CD8-positive, alpha-beta memory T cell (primary cell): ENCODE results near the gene CCDC88C. TPM values are rescaled to one million over a fixed set of nuclear protein-coding genes. Genes with fewer than 3 reads are reported as not detected.
A peak's percentile ranks its signal among the peaks of the same experiment; 100 is the strongest.

Source experiments
- CTCF ChIA-PET: fragments of 350-600 bp; sonication (Branson Sonifier 250); formaldehyde crosslinking; loops from one replicate; lab custom pipeline; 2021; ENCODE audit warnings: antibody characterized with exemption; lab: Charles Lee
- POLR2A ChIA-PET: fragments of 350-600 bp; sonication (Branson Sonifier 250); formaldehyde crosslinking; loops from one replicate; lab custom pipeline; 2021; ENCODE audit warnings: antibody characterized with exemption; lab: Charles Lee
- DNase-seq, 5 donors: peaks; one replicate each; pipeline versions ENCODE4 v3.0.0 to v3.0.0-alpha.2; 2020 to 2022; ENCODE audit warnings: mixed read lengths in 1 of 5
- H3K27ac ChIP-seq: one replicate; pipeline ENCODE4 v1.7.0; 2013; ENCODE audit warnings: low read depth, mild to moderate bottlenecking, low read length, moderate library complexity
- H3K27me3 ChIP-seq: 2 replicates; pipeline ENCODE4 v1.7.0; 2013; ENCODE audit warnings: low read length, mild to moderate bottlenecking; ENCODE audit not compliant: insufficient read depth, poor library complexity, severe bottlenecking
- H3K36me3 ChIP-seq: 2 replicates; pipeline ENCODE4 v1.7.0; 2013; ENCODE audit warnings: mild to moderate bottlenecking, low read length, moderate library complexity; ENCODE audit not compliant: insufficient read depth
- H3K4me1 ChIP-seq: 2 replicates; pipeline ENCODE4 v1.7.0; 2013; ENCODE audit warnings: mild to moderate bottlenecking, low read length, moderate library complexity; ENCODE audit not compliant: insufficient read depth
- H3K4me3 ChIP-seq: 2 replicates; pipeline ENCODE4 v1.7.0; 2013; ENCODE audit warnings: mild to moderate bottlenecking, low read length
- H3K9me3 ChIP-seq: 2 replicates; pipeline ENCODE4 v1.7.0; 2013; ENCODE audit warnings: mild to moderate bottlenecking, low read length
- H3K27ac Mint-ChIP-seq, 8 donors: one replicate each; pipeline ENCODE4 v1.8.0; 2020 to 2021; ENCODE audit warnings: mixed read lengths in 8 of 8, mild to moderate bottlenecking in 6 of 8, inconsistent platforms in 3 of 8, moderate library complexity in 3 of 8
- H3K27me3 Mint-ChIP-seq, 2 donors: one replicate each; pipeline ENCODE4 v1.8.0; 2020 to 2021; ENCODE audit warnings: mixed read lengths in 2 of 2, mild to moderate bottlenecking in 1 of 2, moderate library complexity in 1 of 2
- H3K36me3 Mint-ChIP-seq, 3 donors: one replicate each; pipeline ENCODE4 v1.8.0; 2020 to 2021; ENCODE audit warnings: mixed read lengths in 3 of 3, inconsistent platforms in 1 of 3, mild to moderate bottlenecking in 1 of 3
- H3K4me1 Mint-ChIP-seq, 3 donors: one replicate each; pipeline ENCODE4 v1.8.0; 2020 to 2021; ENCODE audit warnings: mixed read lengths in 3 of 3, inconsistent platforms in 1 of 3, mild to moderate bottlenecking in 1 of 3
- H3K4me3 Mint-ChIP-seq, 7 donors: one replicate each; pipeline ENCODE4 v1.8.0; 2020 to 2021; ENCODE audit warnings: mixed read lengths in 7 of 7, mild to moderate bottlenecking in 6 of 7, moderate library complexity in 4 of 7, inconsistent platforms in 2 of 7
- H3K9me3 Mint-ChIP-seq, 5 donors: one replicate each; pipeline ENCODE4 v1.8.0; 2020 to 2022; ENCODE audit warnings: mixed read lengths in 5 of 5, mild to moderate bottlenecking in 3 of 5, moderate library complexity in 2 of 5, inconsistent platforms in 1 of 5
- polyA plus RNA-seq: library from polyadenylated mRNA; unstranded; fragments of 300-500 nt; fragmentation: Illumina TruSeq; gene quantifications from one replicate; pipeline ENCODE4 v1.2.3, GENCODE V29; 2021
- total RNA-seq, 2 experiments: library from RNA; stranded (reverse); gene quantifications; one replicate each; pipeline ENCODE4 v1.2.3, GENCODE V29; 2021

The CCDC88C gene
- total and polyA plus RNA-seq, 3 experiments from 2014 or later: 42.3 to 74.1 (median 71.7) TPM

DNA sequence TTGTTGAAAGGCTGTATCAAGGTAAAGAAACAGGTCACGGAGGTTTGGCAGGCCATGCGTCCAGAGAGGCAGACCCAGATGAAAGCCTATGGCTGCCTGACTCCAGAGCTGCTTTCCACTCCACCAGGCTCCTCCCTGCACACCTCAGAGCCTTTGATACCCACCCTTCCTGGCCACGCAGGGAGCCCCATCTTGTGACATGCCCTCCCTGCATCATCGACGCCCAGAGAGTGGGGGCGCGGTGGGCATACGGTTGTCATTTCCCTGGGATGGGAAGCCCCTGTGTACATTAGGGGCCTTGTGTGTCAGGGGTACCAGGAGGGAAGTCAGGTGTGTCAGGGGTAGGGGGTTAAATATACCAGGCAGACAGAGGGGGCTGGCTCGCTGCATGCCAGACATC, 142.8 kb downstream of the CCDC88C start:
- peaks cover 4 to 8% (median 6%) of the 10 kb centered on the region in 3 donors for H3K4me1 Mint-ChIP-seq
- no peak overlapping the region for H3K4me3 Mint-ChIP-seq
- H3K27me3 Mint-ChIP-seq: peaks cover 0 to 3% of the 10 kb centered on the region in 2 donors
- peaks cover 0 to 86% (median 11%) of the 10 kb centered on the region in 3 donors for H3K36me3 Mint-ChIP-seq
- peaks cover 71% of the 10 kb centered on the region for H3K36me3 ChIP-seq
- no peak overlapping the region for H3K4me3 ChIP-seq
- POLR2A ChIA-PET: no interaction called here
- CTCF ChIA-PET: interaction anchor here (1.3 to 2.6 kb wide), 3 partner anchors 11 to 102 kb away, joined by 4 to 10 read pairs (median 5); no protein-coding TSS in a partner anchor
- peak overlapping the region in 5 of 8 donors; percentile 19 to 80 (median 42) for H3K27ac Mint-ChIP-seq
- H3K27ac ChIP-seq: no peak overlapping the region
- no peaks in the 10 kb centered on the region for H3K9me3 ChIP-seq
- H3K9me3 Mint-ChIP-seq: no peaks in the 10 kb centered on the region
- H3K27me3 ChIP-seq: no peaks in the 10 kb centered on the region
- H3K4me1 ChIP-seq: no peaks in the 10 kb centered on the region
- no peak for DNase-seq

DNA sequence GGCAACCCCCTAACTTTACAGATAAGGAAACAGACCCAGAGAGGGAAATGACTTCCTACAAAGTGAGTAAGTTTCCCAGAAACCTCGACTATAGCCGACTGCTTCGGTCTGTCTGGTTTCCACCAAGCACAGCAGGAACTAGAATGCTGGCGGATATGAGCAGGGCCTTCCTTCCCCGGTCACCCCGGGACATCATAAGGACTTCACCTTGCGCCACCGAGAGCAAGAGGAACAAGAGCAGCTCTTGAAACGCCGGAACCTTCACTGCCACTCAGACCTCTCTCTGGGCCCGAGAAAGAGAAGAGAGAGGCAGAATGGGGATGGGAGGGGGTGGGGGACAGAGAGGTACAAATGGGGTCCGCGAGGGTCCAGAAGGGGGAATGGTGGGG, 143.7 kb downstream of the CCDC88C start:
- DNase-seq: no peak
- CTCF ChIA-PET: interaction anchor here (1.3 to 2.7 kb wide), 2 partner anchors 96 to 101 kb away, joined by 4 to 10 read pairs; no protein-coding TSS in a partner anchor

DNA sequence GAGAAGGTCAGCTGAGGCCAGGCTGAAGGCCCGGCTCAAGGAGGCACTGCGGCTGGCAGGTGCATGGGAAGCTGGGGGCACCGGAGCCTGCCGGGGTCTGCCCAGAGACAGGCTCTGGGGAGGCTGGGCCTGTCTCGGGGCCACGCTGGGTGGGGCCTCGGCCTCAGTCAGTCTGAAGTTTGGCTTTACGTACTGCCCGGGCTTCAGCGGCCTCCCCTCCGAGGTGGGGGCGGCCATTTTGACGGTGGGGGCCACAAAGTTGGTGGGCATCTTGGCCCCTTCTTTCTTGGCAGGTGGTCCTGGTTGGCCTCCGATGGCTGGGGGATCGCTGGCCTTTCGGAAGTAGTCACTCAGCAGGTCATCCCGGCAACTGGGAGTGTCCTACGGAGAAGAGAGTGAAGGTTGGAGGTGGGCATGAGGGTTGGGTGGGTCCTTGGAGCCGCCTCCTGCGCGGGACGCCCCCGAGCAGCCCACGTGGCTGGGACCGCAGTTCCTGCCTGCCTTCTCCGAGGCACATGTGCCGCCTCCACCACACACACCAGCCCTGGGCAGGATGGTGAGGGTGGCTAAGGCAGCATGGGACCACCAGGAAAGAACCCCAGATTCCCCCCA, 144.2 kb downstream of the CCDC88C start:
- Mint-ChIP-seq H3K4me1 (peaks cover 8 to 9% (median 8%) of the 10 kb centered on the region in 3 donors), H3K27ac (peak overlapping the region in 1 of 8 donors; percentile 69), H3K9me3 (no peaks in the 10 kb centered on the region), H3K4me3 (no peak overlapping the region), H3K36me3 (peaks cover 0 to 86% (median 15%) of the 10 kb centered on the region in 3 donors), H3K27me3 (peaks cover 0 to 5% of the 10 kb centered on the region in 2 donors)
- peaks cover 59% of the 10 kb centered on the region for H3K36me3 ChIP-seq
- no peaks in the 10 kb centered on the region for H3K9me3 ChIP-seq
- no peak overlapping the region for H3K4me3 ChIP-seq
- H3K27ac ChIP-seq: no peak overlapping the region
- ChIA-PET CTCF (interaction anchor here (0.6 to 2.7 kb wide), 2 partner anchors 12 to 96 kb away, joined by 3 to 10 read pairs; no protein-coding TSS in a partner anchor), POLR2A (no interaction called here)
- DNase-seq: no peak
- no peaks in the 10 kb centered on the region for H3K27me3 ChIP-seq
- no peaks in the 10 kb centered on the region for H3K4me1 ChIP-seq

More for the DNA sequence above, 143.7 kb downstream of the CCDC88C start:
- H3K9me3 Mint-ChIP-seq: no peaks in the 10 kb centered on the region
- no peak overlapping the region for H3K27ac ChIP-seq
- H3K4me1 ChIP-seq: no peaks in the 10 kb centered on the region
- H3K36me3 ChIP-seq: peaks cover 64% of the 10 kb centered on the region
- peaks cover 7 to 8% (median 8%) of the 10 kb centered on the region in 3 donors for H3K4me1 Mint-ChIP-seq
- H3K27ac Mint-ChIP-seq: peak overlapping the region in 1 of 8 donors; percentile 26
- peaks cover 0 to 5% of the 10 kb centered on the region in 2 donors for H3K27me3 Mint-ChIP-seq
- H3K9me3 ChIP-seq: no peaks in the 10 kb centered on the region
- no peak overlapping the region for H3K4me3 ChIP-seq
- POLR2A ChIA-PET: no interaction called here
- no peak overlapping the region for H3K4me3 Mint-ChIP-seq
- H3K27me3 ChIP-seq: no peaks in the 10 kb centered on the region
- H3K36me3 Mint-ChIP-seq: peaks cover 0 to 87% (median 15%) of the 10 kb centered on the region in 3 donors

DNA sequence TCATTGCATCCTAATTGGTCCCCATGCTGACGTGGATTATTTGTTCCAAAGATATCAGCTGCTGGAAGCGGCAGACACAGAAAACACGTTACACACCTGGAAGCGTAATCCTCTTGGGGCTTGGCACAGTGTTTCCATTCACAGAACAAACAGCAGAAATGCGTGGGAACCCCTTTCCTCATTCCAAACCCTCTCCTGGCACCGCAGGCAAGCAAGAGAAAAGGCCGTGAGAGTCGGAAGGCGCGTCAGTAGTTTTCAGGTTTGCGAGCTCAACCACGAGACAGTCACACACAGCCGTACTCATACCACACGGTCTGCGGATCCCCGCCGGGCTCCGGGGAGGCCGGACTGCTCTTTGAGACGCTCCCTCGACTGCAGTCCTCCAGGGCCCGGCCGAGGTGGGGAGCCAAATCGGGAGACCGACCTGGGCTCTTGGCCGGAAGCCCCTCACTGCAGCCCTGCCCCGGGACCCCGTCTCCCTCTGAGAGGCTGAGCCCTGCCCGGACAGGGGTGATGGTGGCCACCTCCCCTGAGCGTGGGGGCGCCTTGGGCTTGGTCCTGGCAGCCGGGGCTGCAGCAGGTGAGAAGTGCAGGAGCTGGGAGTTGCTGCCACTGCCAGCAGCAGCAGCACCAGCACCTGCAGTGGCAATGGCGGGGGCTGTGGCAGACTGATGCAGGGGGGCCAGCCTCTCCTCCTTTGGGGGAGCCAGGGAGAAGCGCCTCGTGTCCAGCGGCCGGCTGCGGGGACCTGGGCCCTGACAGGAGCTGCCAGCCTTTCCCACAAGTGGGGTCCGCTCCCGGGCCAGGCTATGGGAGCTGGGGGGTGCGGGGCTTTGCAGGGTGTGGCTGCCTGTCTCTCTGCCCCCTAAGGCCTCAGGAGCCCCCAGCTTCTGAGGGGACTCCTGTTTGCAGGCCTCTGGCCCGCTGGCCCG, 145.0 kb downstream of the CCDC88C start:
- no peaks in the 10 kb centered on the region for H3K9me3 Mint-ChIP-seq
- Histone ChIP-seq H3K36me3 (peaks cover 51% of the 10 kb centered on the region), H3K27me3 (no peaks in the 10 kb centered on the region), H3K27ac (no peak overlapping the region), H3K4me1 (no peaks in the 10 kb centered on the region), H3K4me3 (no peak overlapping the region), H3K9me3 (no peaks in the 10 kb centered on the region)
- CTCF ChIA-PET: interaction anchor here (0.6 to 2.7 kb wide), 5 partner anchors 8 to 95 kb away, joined by 3 to 10 read pairs (median 3); partner anchors contain the start of gene GPR68
- POLR2A ChIA-PET: no interaction called here
- peak overlapping the region in 4 of 8 donors; percentile 56 to 86 (median 74) for H3K27ac Mint-ChIP-seq
- peak overlapping the region in 1 of 7 donors; percentile 56 for H3K4me3 Mint-ChIP-seq
- peaks cover 0 to 86% (median 20%) of the 10 kb centered on the region in 3 donors for H3K36me3 Mint-ChIP-seq
- H3K27me3 Mint-ChIP-seq: peaks cover 0 to 7% of the 10 kb centered on the region in 2 donors
- no peak for DNase-seq
- H3K4me1 Mint-ChIP-seq: peaks cover 11 to 17% (median 15%) of the 10 kb centered on the region in 3 donors

DNA sequence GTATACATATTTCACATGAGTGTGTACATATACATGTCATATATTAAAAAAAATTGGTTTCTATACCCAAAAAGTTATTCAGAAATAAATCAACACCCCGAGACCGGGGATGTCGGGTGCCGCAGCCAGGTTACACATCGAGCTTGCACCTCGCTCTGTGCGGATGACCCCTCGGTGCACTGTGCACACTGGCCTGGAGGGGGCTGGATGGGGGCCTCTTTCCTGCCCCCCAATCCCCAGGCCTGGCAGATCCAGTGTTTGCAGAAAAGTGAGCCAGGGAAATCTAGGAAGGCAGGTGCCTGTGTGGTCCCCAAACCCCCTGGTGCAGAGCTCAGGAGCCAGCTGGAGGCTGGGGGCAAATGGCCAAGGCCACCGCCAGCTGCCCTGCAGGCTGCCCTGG, 146.0 kb downstream of the CCDC88C start:
- Histone ChIP-seq H3K9me3 (no peaks in the 10 kb centered on the region), H3K27ac (no peak overlapping the region), H3K27me3 (no peaks in the 10 kb centered on the region), H3K4me3 (no peak overlapping the region), H3K36me3 (peaks cover 41% of the 10 kb centered on the region), H3K4me1 (no peaks in the 10 kb centered on the region)
- H3K4me1 Mint-ChIP-seq: peaks cover 15 to 24% (median 19%) of the 10 kb centered on the region in 3 donors
- no peak for DNase-seq
- no peaks in the 10 kb centered on the region for H3K9me3 Mint-ChIP-seq
- H3K27me3 Mint-ChIP-seq: peaks cover 0 to 7% of the 10 kb centered on the region in 2 donors
- peak overlapping the region in 1 of 7 donors; percentile 16 for H3K4me3 Mint-ChIP-seq
- peak overlapping the region in 4 of 8 donors; percentile 12 to 86 (median 25) for H3K27ac Mint-ChIP-seq
- ChIA-PET CTCF (interaction anchor here (1.1 to 2.7 kb wide), 4 partner anchors 9 to 94 kb away, joined by 3 to 10 read pairs (median 3); partner anchors contain the start of gene GPR68), POLR2A (no interaction called here)
- H3K36me3 Mint-ChIP-seq: peaks cover 0 to 79% (median 19%) of the 10 kb centered on the region in 3 donors

DNA sequence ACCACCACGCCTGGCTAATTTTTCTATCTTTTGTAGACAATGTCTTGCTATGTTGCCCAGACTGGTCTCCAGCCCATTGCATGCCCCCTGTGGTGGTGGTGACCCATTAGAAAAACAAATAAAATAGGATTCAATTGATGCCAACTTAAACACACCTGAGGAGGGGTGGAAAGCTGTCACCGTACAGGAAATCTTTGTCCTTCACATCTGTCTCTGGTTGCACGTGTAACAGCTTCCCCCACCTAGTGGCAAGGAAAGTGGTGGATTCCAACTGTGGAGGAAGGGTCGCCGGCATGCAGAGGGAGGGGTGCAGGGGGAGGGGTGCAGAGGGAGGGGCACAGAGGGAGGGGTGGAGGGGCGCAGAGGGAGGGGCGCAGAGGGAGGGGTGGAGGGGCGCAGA, 147.0 kb downstream of the CCDC88C start:
- Mint-ChIP-seq H3K36me3 (peaks cover 0 to 71% (median 17%) of the 10 kb centered on the region in 3 donors), H3K27ac (peak overlapping the region in 3 of 8 donors; percentile 37 to 60 (median 55)), H3K9me3 (no peaks in the 10 kb centered on the region), H3K27me3 (peaks cover 0 to 7% of the 10 kb centered on the region in 2 donors), H3K4me3 (peak overlapping the region in 1 of 7 donors; percentile 46), H3K4me1 (peaks cover 19 to 31% (median 25%) of the 10 kb centered on the region in 3 donors)
- Histone ChIP-seq H3K4me3 (no peak overlapping the region), H3K36me3 (peaks cover 34% of the 10 kb centered on the region), H3K27ac (no peak overlapping the region), H3K9me3 (no peaks in the 10 kb centered on the region), H3K4me1 (peaks cover 1% of the 10 kb centered on the region), H3K27me3 (no peaks in the 10 kb centered on the region)
- ChIA-PET POLR2A (interaction anchor here (0.8 kb wide), 1 partner anchor 18 kb away, joined by 5 read pairs; no protein-coding TSS in a partner anchor), CTCF (interaction anchor here (0.7 to 1.5 kb wide), 2 partner anchors 16 to 63 kb away, joined by 3 read pairs; no protein-coding TSS in a partner anchor)
- DNase-seq: no peak

DNA sequence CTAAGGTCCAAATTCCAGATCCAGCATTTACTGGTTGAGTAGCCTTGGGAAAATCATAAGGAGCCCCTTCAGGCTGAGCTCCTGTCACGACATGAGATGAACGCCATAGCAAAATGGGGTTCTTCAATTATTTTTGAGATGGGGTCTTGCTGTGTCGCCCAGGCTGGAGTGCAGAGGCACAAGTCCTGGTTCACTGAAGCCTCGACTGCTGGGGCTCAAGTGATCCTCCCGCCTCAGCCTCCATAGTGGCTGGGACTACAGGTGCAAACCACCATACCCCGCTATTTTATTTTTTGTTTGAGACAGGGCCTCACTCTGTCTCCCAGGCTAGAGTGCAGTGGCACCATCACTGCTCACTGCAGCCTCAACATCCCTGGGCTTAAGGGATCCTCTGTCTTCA, 147.4 kb downstream of the CCDC88C start:
- Histone ChIP-seq H3K4me3 (no peak overlapping the region), H3K27me3 (no peaks in the 10 kb centered on the region), H3K9me3 (no peaks in the 10 kb centered on the region), H3K27ac (no peak overlapping the region), H3K4me1 (peaks cover 6% of the 10 kb centered on the region), H3K36me3 (peaks cover 34% of the 10 kb centered on the region)
- Mint-ChIP-seq H3K27ac (peak overlapping the region in 4 of 8 donors; percentile 5 to 63 (median 58)), H3K36me3 (peaks cover 0 to 67% (median 16%) of the 10 kb centered on the region in 3 donors), H3K9me3 (no peaks in the 10 kb centered on the region), H3K4me3 (peak overlapping the region in 1 of 7 donors; percentile 46), H3K4me1 (peaks cover 22 to 35% (median 28%) of the 10 kb centered on the region in 3 donors), H3K27me3 (peaks cover 0 to 7% of the 10 kb centered on the region in 2 donors)
- DNase-seq: no peak
- CTCF ChIA-PET: interaction anchor here (0.7 to 1.5 kb wide), 2 partner anchors 16 to 63 kb away, joined by 3 read pairs; no protein-coding TSS in a partner anchor
- POLR2A ChIA-PET: interaction anchor here (0.8 kb wide), 2 partner anchors 18 to 27 kb away, joined by 5 to 6 read pairs; no protein-coding TSS in a partner anchor
